ENCODE measurements around the gene NDRG3. TPM values are rescaled to one million over a fixed set of nuclear protein-coding genes. Genes with fewer than 3 reads are reported as not detected.

NDRG3 gene
- total and polyA plus RNA-seq, 4 donors: 46.3 to 96.2 (median 85.0) TPM

- H3K27me3 ChIP-seq (ENCODE audit: control insufficient read depth, insufficient read depth, low read length): no peaks in the 10 kb centered on the region
- peaks cover 18% of the 10 kb centered on the region for H3K4me1 ChIP-seq (ENCODE audit: control insufficient read depth, insufficient read depth, low read length)
- H3K4me3 ChIP-seq (ENCODE audit: low read depth, low read length): no peak overlapping the region
- H3K9me3 ChIP-seq (ENCODE audit: control insufficient read depth, insufficient read depth, low read length): no peaks in the 10 kb centered on the region
- DNase-seq (ENCODE audit: low read depth in 4 of 6, low spot score in 6 of 6): no peak
- no peak overlapping the region for H3K27ac ChIP-seq (ENCODE audit: low read depth, low read length)
- peaks cover 6% of the 10 kb centered on the region for H3K36me3 ChIP-seq (ENCODE audit: control insufficient read depth, insufficient read depth, low read length)
- WGBS (ENCODE audit: insufficient coverage): 95% methylated on average over 3 of the region's 4 CpGs
Measured at GRCh38 chr20:36744243-36744642, 1.6 kb downstream of the NDRG3 start.

DNA sequence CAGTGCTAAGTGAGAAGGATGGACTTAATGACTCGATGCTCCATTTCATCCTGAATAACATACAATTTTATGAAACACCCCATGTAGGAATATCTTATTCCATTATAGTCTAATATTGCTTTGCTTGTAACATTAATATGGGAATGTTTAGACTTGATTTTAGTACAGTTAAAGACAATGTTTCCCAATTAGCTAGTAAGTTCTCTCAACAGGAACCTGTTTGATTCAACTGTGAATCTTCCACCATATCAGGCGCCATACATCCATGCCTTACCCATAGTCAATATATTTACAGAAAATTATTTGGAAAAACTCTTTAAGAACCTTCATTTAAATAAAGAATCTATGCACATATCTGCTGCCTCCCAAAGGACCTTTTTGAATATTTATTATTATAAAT is 3.3 kb downstream of the NDRG3 start:
- no peaks in the 10 kb centered on the region for H3K27me3 ChIP-seq (ENCODE audit: control insufficient read depth, insufficient read depth, low read length)
- WGBS (ENCODE audit: insufficient coverage): no CpG with 5 or more reads among the region's 2 CpGs
- no peak overlapping the region for H3K4me3 ChIP-seq (ENCODE audit: low read depth, low read length)
- H3K36me3 ChIP-seq (ENCODE audit: control insufficient read depth, insufficient read depth, low read length): peaks cover 6% of the 10 kb centered on the region
- no peak overlapping the region for H3K27ac ChIP-seq (ENCODE audit: low read depth, low read length)
- H3K4me1 ChIP-seq (ENCODE audit: control insufficient read depth, insufficient read depth, low read length): peaks cover 18% of the 10 kb centered on the region
- H3K9me3 ChIP-seq (ENCODE audit: control insufficient read depth, insufficient read depth, low read length): no peaks in the 10 kb centered on the region
- DNase-seq (ENCODE audit: low read depth in 4 of 6, low spot score in 6 of 6): no peak

DNA sequence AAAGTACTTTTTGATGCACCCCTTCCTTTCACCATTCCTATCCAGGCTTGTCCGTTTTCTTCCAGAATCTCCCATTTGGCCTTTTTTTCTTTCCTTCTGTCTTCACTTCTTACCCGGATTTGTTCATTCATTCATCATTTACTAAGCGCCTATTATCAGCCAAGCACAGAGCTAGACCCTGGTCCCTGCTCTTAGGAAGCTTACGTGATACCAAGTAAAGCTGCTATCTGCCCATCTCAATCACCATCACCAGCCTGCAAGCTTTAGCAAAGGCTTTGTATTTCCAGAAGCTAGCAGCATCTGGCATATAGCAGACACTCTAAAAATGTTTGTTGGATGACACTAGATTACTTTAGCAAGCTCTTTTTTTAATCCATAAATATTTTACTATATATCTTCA is 4.8 kb downstream of the NDRG3 start:
- Histone ChIP-seq H3K36me3 (ENCODE audit: control insufficient read depth, insufficient read depth, low read length) (peaks cover 6% of the 10 kb centered on the region), H3K4me3 (ENCODE audit: low read depth, low read length) (no peak overlapping the region), H3K27ac (ENCODE audit: low read depth, low read length) (no peak overlapping the region), H3K4me1 (ENCODE audit: control insufficient read depth, insufficient read depth, low read length) (peaks cover 10% of the 10 kb centered on the region), H3K27me3 (ENCODE audit: control insufficient read depth, insufficient read depth, low read length) (no peaks in the 10 kb centered on the region), H3K9me3 (ENCODE audit: control insufficient read depth, insufficient read depth, low read length) (no peaks in the 10 kb centered on the region)
- no peak for DNase-seq (ENCODE audit: low read depth in 4 of 6, low spot score in 6 of 6)
- 68% methylated on average over 3 of the region's 4 CpGs for WGBS (ENCODE audit: insufficient coverage)

- Histone ChIP-seq H3K4me3 (ENCODE audit: low read depth, low read length) (no peak overlapping the region), H3K27ac (ENCODE audit: low read depth, low read length) (no peak overlapping the region), H3K27me3 (ENCODE audit: control insufficient read depth, insufficient read depth, low read length) (no peaks in the 10 kb centered on the region), H3K9me3 (ENCODE audit: control insufficient read depth, insufficient read depth, low read length) (no peaks in the 10 kb centered on the region), H3K4me1 (ENCODE audit: control insufficient read depth, insufficient read depth, low read length) (no peaks in the 10 kb centered on the region), H3K36me3 (ENCODE audit: control insufficient read depth, insufficient read depth, low read length) (no peaks in the 10 kb centered on the region)
- no peak for DNase-seq (ENCODE audit: low read depth in 4 of 6, low spot score in 6 of 6)
- 83% methylated on average over 4 of the region's 6 CpGs for WGBS (ENCODE audit: insufficient coverage)
Measured at GRCh38 chr20:36737183-36737499, 8.7 kb downstream of the NDRG3 start.

- Histone ChIP-seq H3K9me3 (ENCODE audit: control insufficient read depth, insufficient read depth, low read length) (no peaks in the 10 kb centered on the region), H3K4me1 (ENCODE audit: control insufficient read depth, insufficient read depth, low read length) (no peaks in the 10 kb centered on the region), H3K4me3 (ENCODE audit: low read depth, low read length) (no peak overlapping the region), H3K36me3 (ENCODE audit: control insufficient read depth, insufficient read depth, low read length) (no peaks in the 10 kb centered on the region), H3K27me3 (ENCODE audit: control insufficient read depth, insufficient read depth, low read length) (no peaks in the 10 kb centered on the region), H3K27ac (ENCODE audit: low read depth, low read length) (no peak overlapping the region)
- no peak for DNase-seq (ENCODE audit: low read depth in 4 of 6, low spot score in 6 of 6)
- 83% methylated on average over 1 of the region's 3 CpGs for WGBS (ENCODE audit: insufficient coverage)
Measured at GRCh38 chr20:36736451-36737182, 9.3 kb downstream of the NDRG3 start.

GRCh38 chr20:36732456-36732855 is 13.4 kb downstream of the NDRG3 start:
- no peak for DNase-seq (ENCODE audit: low read depth in 4 of 6, low spot score in 6 of 6)
- H3K4me1 ChIP-seq (ENCODE audit: control insufficient read depth, insufficient read depth, low read length): no peaks in the 10 kb centered on the region
- no peaks in the 10 kb centered on the region for H3K36me3 ChIP-seq (ENCODE audit: control insufficient read depth, insufficient read depth, low read length)
- 89% methylated on average over 1 of the region's 1 CpG for WGBS (ENCODE audit: insufficient coverage)
- H3K4me3 ChIP-seq (ENCODE audit: low read depth, low read length): no peak overlapping the region
- H3K27me3 ChIP-seq (ENCODE audit: control insufficient read depth, insufficient read depth, low read length): no peaks in the 10 kb centered on the region
- H3K27ac ChIP-seq (ENCODE audit: low read depth, low read length): no peak overlapping the region
- no peaks in the 10 kb centered on the region for H3K9me3 ChIP-seq (ENCODE audit: control insufficient read depth, insufficient read depth, low read length)

DNA sequence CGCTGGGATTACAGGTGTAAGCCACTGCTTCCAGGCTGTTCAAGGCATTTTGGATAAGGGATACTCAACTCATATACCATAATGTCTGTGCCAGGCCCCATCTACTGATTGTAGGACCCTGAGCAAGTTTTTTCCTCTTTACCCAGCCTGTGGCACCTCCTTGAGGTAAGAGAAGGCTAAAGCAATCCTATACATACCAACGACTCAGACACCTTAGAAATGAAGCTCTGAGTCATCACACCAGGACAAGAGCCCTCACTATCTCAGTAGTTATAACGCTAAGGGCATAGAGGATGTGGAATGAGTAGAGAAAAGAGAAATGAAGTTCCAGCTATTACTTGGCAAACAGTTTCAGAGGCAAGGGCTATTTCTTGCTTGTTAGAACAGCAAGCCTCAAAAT is 16.9 kb downstream of the NDRG3 start:
- DNase-seq (ENCODE audit: low read depth in 4 of 6, low spot score in 6 of 6): no peak
- Histone ChIP-seq H3K36me3 (ENCODE audit: control insufficient read depth, insufficient read depth, low read length) (no peaks in the 10 kb centered on the region), H3K9me3 (ENCODE audit: control insufficient read depth, insufficient read depth, low read length) (no peaks in the 10 kb centered on the region), H3K27ac (ENCODE audit: low read depth, low read length) (no peak overlapping the region), H3K4me3 (ENCODE audit: low read depth, low read length) (no peak overlapping the region), H3K27me3 (ENCODE audit: control insufficient read depth, insufficient read depth, low read length) (no peaks in the 10 kb centered on the region), H3K4me1 (ENCODE audit: control insufficient read depth, insufficient read depth, low read length) (no peaks in the 10 kb centered on the region)
- WGBS (ENCODE audit: insufficient coverage): 100% methylated on average over 1 of the region's 3 CpGs

DNA sequence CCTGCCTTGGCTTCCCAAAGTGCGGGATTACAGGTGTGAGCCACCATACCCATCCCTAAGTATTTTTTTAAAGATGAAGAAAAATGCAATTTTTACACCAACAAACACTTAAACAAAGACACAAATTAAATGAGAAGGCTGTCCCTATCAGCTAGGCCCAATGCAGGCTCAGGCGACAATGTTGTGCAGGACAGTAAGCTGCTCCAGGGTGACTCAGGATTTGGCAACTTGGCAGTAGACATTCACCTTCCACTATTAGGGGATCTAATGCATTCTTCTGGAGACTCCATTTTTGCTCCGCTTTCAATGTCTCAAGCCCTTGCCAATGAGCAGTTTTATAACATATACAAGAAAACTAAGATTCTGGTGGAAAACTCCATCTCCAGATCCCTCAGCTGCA is 19.7 kb downstream of the NDRG3 start:
- Histone ChIP-seq H3K4me1 (ENCODE audit: control insufficient read depth, insufficient read depth, low read length) (no peaks in the 10 kb centered on the region), H3K36me3 (ENCODE audit: control insufficient read depth, insufficient read depth, low read length) (no peaks in the 10 kb centered on the region), H3K9me3 (ENCODE audit: control insufficient read depth, insufficient read depth, low read length) (no peaks in the 10 kb centered on the region), H3K27ac (ENCODE audit: low read depth, low read length) (no peak overlapping the region), H3K27me3 (ENCODE audit: control insufficient read depth, insufficient read depth, low read length) (no peaks in the 10 kb centered on the region), H3K4me3 (ENCODE audit: low read depth, low read length) (no peak overlapping the region)
- 88% methylated on average over 1 of the region's 3 CpGs for WGBS (ENCODE audit: insufficient coverage)
- no peak for DNase-seq (ENCODE audit: low read depth in 4 of 6, low spot score in 6 of 6)

GRCh38 chr20:36720510-36720909 is 25.4 kb downstream of the NDRG3 start:
- no peak overlapping the region for H3K4me3 ChIP-seq (ENCODE audit: low read depth, low read length)
- H3K9me3 ChIP-seq (ENCODE audit: control insufficient read depth, insufficient read depth, low read length): no peaks in the 10 kb centered on the region
- H3K36me3 ChIP-seq (ENCODE audit: control insufficient read depth, insufficient read depth, low read length): peaks cover 21% of the 10 kb centered on the region
- H3K27me3 ChIP-seq (ENCODE audit: control insufficient read depth, insufficient read depth, low read length): no peaks in the 10 kb centered on the region
- no peak for DNase-seq (ENCODE audit: low read depth in 4 of 6, low spot score in 6 of 6)
- no peak overlapping the region for H3K27ac ChIP-seq (ENCODE audit: low read depth, low read length)
- WGBS (ENCODE audit: insufficient coverage): 100% methylated on average over 1 of the region's 3 CpGs
- H3K4me1 ChIP-seq (ENCODE audit: control insufficient read depth, insufficient read depth, low read length): no peaks in the 10 kb centered on the region

DNA sequence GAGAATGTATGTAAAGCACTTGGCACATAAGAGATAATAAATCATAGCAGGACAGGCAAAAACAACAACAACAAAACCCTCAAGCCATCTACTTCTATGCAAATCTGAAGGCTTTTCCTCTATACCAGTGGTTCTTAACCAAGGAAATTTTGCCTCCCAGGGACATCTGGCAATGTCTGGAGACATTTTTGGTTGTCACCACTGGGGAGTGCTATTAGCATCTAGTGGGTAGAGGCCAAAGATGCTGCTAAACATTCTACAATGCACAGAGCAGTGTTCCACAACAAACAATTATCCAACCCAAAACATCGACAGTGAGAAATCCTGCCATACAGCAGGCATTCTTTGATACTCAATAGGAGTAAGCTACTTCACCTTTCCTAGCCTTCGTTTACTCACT is 28.2 kb downstream of the NDRG3 start:
- DNase-seq (ENCODE audit: low read depth in 4 of 6, low spot score in 6 of 6): no peak
- WGBS (ENCODE audit: insufficient coverage): no CpG with 5 or more reads among the region's 2 CpGs
- Histone ChIP-seq H3K27me3 (ENCODE audit: control insufficient read depth, insufficient read depth, low read length) (no peaks in the 10 kb centered on the region), H3K4me1 (ENCODE audit: control insufficient read depth, insufficient read depth, low read length) (no peaks in the 10 kb centered on the region), H3K4me3 (ENCODE audit: low read depth, low read length) (no peak overlapping the region), H3K27ac (ENCODE audit: low read depth, low read length) (no peak overlapping the region), H3K9me3 (ENCODE audit: control insufficient read depth, insufficient read depth, low read length) (no peaks in the 10 kb centered on the region), H3K36me3 (ENCODE audit: control insufficient read depth, insufficient read depth, low read length) (peaks cover 21% of the 10 kb centered on the region)

Data from spinal cord (tissue), 10 donors.